ENCODE data around the gene MMP12.

Gene MMP12

DNA sequence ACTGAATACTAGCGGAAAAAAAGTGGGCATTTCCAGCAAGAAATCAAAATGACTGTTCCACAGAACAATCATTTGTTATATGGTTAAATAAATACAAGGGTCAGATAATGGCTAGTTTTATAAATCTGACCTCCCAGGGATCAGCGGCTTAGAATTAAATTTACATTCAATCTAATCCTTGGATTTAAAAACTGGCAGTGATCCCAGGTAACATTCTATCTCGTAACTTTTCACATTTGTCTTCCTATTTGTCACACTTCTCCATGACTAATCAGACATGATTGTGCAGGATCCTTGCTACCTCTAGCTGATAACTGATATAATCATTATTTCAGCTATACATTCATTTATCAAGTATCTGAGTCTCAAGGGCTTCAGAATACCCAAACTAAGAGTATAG, 28.5 kb downstream of the MMP12 start:
- no peak overlapping the region for H3K4me3 ChIP-seq (ENCODE audit: low read depth, low read length)
- no peaks in the 10 kb centered on the region for H3K27me3 ChIP-seq (replicated peaks)
- no peaks in the 10 kb centered on the region for H3K36me3 ChIP-seq (replicated peaks)
- no peak for TF ChIP-seq CTCF (IDR thresholded peaks at IDR 0.05; ENCODE audit: low read depth, low read length, missing control alignments)
- H3K27ac ChIP-seq, result no peak overlapping the region
- DNase-seq, result no peak
- in situ Hi-C loops (cut with HindIII; ENCODE audit: low pct_ligation_motif_present, low sequenced_read_pairs), result no loop called here

- no peak for TF ChIP-seq CTCF (IDR thresholded peaks at IDR 0.05; ENCODE audit: low read depth, low read length, missing control alignments)
- Histone ChIP-seq H3K36me3 (replicated peaks) (no peaks in the 10 kb centered on the region), H3K4me3 (ENCODE audit: low read depth, low read length) (no peak within 1 kb of the TSS), H3K27me3 (replicated peaks) (no peaks in the 10 kb centered on the region), H3K27ac (no peak within 1 kb of the TSS)
- DNase-seq, result no peak
- in situ Hi-C loops (cut with HindIII; ENCODE audit: low pct_ligation_motif_present, low sequenced_read_pairs), result no loop called here
Observed at GRCh38 chr11:102843489-102843888, 31.3 kb downstream of the MMP12 start, which contains the start of gene MMP3. MMP3 (minus strand) TSS chr11:102843609; CDS start chr11:102843546, 63 bp downstream.

GRCh38 chr11:102842930-102843329, 31.9 kb downstream of the MMP12 start:
- Histone ChIP-seq H3K4me3 (ENCODE audit: low read depth, low read length) (no peak overlapping the region), H3K27ac (no peak overlapping the region), H3K36me3 (replicated peaks) (no peaks in the 10 kb centered on the region), H3K27me3 (replicated peaks) (no peaks in the 10 kb centered on the region)
- no peak for TF ChIP-seq CTCF (IDR thresholded peaks at IDR 0.05; ENCODE audit: low read depth, low read length, missing control alignments)
- in situ Hi-C loops (cut with HindIII; ENCODE audit: low pct_ligation_motif_present, low sequenced_read_pairs), result no loop called here
- no peak for DNase-seq

DNA sequence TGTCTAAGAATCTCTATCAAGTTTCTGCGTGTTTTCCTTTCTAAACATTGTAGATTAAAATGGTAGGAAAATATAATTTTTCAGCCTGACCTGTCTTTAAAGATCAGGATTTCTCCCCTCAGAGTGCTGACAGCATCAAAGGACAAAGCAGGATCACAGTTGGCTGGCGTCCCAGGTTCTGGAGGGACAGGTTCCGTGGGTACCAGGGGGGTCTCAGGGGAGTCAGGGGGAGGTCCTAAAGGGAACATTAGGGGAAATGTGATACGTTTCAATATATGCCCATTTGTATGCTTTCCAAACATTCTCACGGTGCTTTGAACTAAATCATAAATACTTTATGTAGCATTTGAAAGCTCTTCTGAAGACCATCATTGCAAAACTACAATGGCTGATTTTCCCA, 34.8 kb downstream of the MMP12 start:
- Histone ChIP-seq H3K4me3 (ENCODE audit: low read depth, low read length) (no peak overlapping the region), H3K27me3 (replicated peaks) (no peaks in the 10 kb centered on the region), H3K27ac (no peak overlapping the region), H3K36me3 (replicated peaks) (no peaks in the 10 kb centered on the region)
- no peak for TF ChIP-seq CTCF (IDR thresholded peaks at IDR 0.05; ENCODE audit: low read depth, low read length, missing control alignments)
- DNase-seq, result no peak
- in situ Hi-C loops (cut with HindIII; ENCODE audit: low pct_ligation_motif_present, low sequenced_read_pairs), result no loop called here

GRCh38 chr11:102837646-102838045, 37.1 kb downstream of the MMP12 start:
- Histone ChIP-seq H3K36me3 (replicated peaks) (no peaks in the 10 kb centered on the region), H3K27ac (no peak overlapping the region), H3K27me3 (replicated peaks) (no peaks in the 10 kb centered on the region), H3K4me3 (ENCODE audit: low read depth, low read length) (no peak overlapping the region)
- in situ Hi-C loops (cut with HindIII; ENCODE audit: low pct_ligation_motif_present, low sequenced_read_pairs), result no loop called here
- DNase-seq, result no peak
- TF ChIP-seq CTCF (IDR thresholded peaks at IDR 0.05; ENCODE audit: low read depth, low read length, missing control alignments), result no peak

DNA sequence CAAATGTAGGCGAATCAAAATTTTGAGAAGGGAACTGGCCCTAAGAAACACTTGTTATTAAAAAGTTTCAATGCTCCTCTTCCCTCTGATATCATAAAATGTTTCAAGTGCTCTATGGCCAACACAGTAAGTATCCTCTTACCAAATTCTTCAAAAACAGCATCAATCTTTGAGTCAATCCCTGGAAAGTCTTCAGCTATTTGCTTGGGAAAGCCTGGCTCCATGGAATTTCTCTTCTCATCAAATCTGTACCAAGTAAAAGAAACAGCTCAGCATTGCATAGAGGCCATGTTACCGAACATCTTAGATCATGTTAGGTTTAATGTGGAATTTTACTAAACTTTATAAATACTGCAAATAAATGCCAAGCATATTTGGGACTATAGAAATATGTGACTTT, 37.6 kb downstream of the MMP12 start:
- H3K27ac ChIP-seq, result no peak overlapping the region
- in situ Hi-C loops (cut with HindIII; ENCODE audit: low pct_ligation_motif_present, low sequenced_read_pairs), result no loop called here
- no peaks in the 10 kb centered on the region for H3K36me3 ChIP-seq (replicated peaks)

More for the DNA sequence above, 37.6 kb downstream of the MMP12 start:
- DNase-seq, result no peak
- TF ChIP-seq CTCF (IDR thresholded peaks at IDR 0.05; ENCODE audit: low read depth, low read length, missing control alignments), result no peak
- Histone ChIP-seq H3K4me3 (ENCODE audit: low read depth, low read length) (no peak overlapping the region), H3K27me3 (replicated peaks) (no peaks in the 10 kb centered on the region)
